ENCODE data around the gene MIA3.
A peak's percentile ranks its signal among the peaks of the same experiment; 100 is the strongest.
"Not testable (repeated sequence)": the region's sequence is repeated elsewhere in the genome, so short reads cannot be mapped to it uniquely, and the experiment has no call there.

MIA3 gene

GRCh38 chr1:222618001-222618879, at the start of gene MIA3:
Gene MIA3 (plus strand): TSS chr1:222618097. CDS start chr1:222618111, 14 bp downstream.
- DNase-seq = peak; percentile 23 to 88 (median 83)

GRCh38 chr1:222570837-222571236, 47.1 kb upstream of the MIA3 start:
- DNase-seq = no peak

GRCh38 chr1:222579316-222579715, 38.6 kb upstream of the MIA3 start:
- DNase-seq = no peak

- DNase-seq = no peak
Measured at GRCh38 chr1:222582099-222582774, 35.7 kb upstream of the MIA3 start.

GRCh38 chr1:222583079-222583478, 34.8 kb upstream of the MIA3 start:
- DNase-seq = no peak

- DNase-seq = no peak
Measured at GRCh38 chr1:222586842-222587241, 31.1 kb upstream of the MIA3 start.

- DNase-seq = no peak
Measured at GRCh38 chr1:222588135-222588534, 29.8 kb upstream of the MIA3 start.

- peak; percentile 74 to 88 (median 84) for DNase-seq
Measured at GRCh38 chr1:222589462-222590302, 28.2 kb upstream of the MIA3 start, which contains the start of gene TAF1A. Gene TAF1A (minus strand): TSS chr1:222589933.

- no peak for DNase-seq
Measured at GRCh38 chr1:222592171-222592570, 25.7 kb upstream of the MIA3 start.

GRCh38 chr1:222594789-222595188, 23.1 kb upstream of the MIA3 start:
- no peak for DNase-seq

- DNase-seq = no peak
Measured at GRCh38 chr1:222596696-222597095, 21.2 kb upstream of the MIA3 start.

GRCh38 chr1:222600281-222600680, 17.6 kb upstream of the MIA3 start:
- no peak for DNase-seq

- no peak for DNase-seq
Measured at GRCh38 chr1:222601257-222601656, 16.6 kb upstream of the MIA3 start.

GRCh38 chr1:222606757-222607156, 11.1 kb upstream of the MIA3 start:
- no peak for DNase-seq

GRCh38 chr1:222609111-222609510, 8.8 kb upstream of the MIA3 start:
- DNase-seq = not testable (repeated sequence)

- DNase-seq = no peak
Measured at GRCh38 chr1:222610728-222611127, 7.2 kb upstream of the MIA3 start.

- no peak for DNase-seq
Measured at GRCh38 chr1:222613627-222614026, 4.3 kb upstream of the MIA3 start.

- DNase-seq = no peak
Measured at GRCh38 chr1:222616525-222616924, 1.4 kb upstream of the MIA3 start.

GRCh38 chr1:222617367-222617951, 438 bp upstream of the MIA3 start:
- peak; percentile 87 to 94 (median 90) for DNase-seq

- no peak for DNase-seq
Measured at GRCh38 chr1:222618880-222619596, 1.1 kb downstream of the MIA3 start.

GRCh38 chr1:222620566-222620965, 2.7 kb downstream of the MIA3 start:
- no peak for DNase-seq

GRCh38 chr1:222622765-222623164, 4.9 kb downstream of the MIA3 start:
- DNase-seq = no peak
